ENCODE measurements around the gene MRPS12. TPM values are rescaled to one million over a fixed set of nuclear protein-coding genes. Genes with fewer than 3 reads are reported as not detected.
"Not testable (repeated sequence)": the region's sequence is repeated elsewhere in the genome, so short reads cannot be mapped to it uniquely, and the experiment has no call there.

MRPS12 gene
- total and polyA plus RNA-seq, 10 donors = 23.2 to 47.8 (median 27.7) TPM

- 24 to 46% (median 35%) methylated on average over 8 of the region's 8 CpGs for WGBS, 5 donors
- Histone ChIP-seq H3K9me3 (peaks cover 0 to 14% (median 10%) of the 10 kb centered on the region in 8 donors), H3K27ac (peak overlapping the region in 7 of 8 donors; percentile 81 to 93 (median 88)), H3K4me3 (peak overlapping the region; percentile 51 to 82 (median 72)), H3K36me3 (peaks cover 0 to 37% (median 10%) of the 10 kb centered on the region in 6 donors), H3K4me1 (peaks cover 16 to 73% (median 40%) of the 10 kb centered on the region in 6 donors), H3K27me3 (replicated peaks in 1 of 7) (no peaks in the 10 kb centered on the region)
- intact Hi-C loops (cut with DNase I; ENCODE audit: low total_unique reads) = loop anchor here (10.0 kb wide), 1 partner anchor 297 kb away; no protein-coding TSS in a partner anchor
- TF ChIP-seq POLR2A (IDR thresholded peaks at IDR 0.05) (no peak), POLR2AphosphoS5 (IDR thresholded peaks at IDR 0.05) (no peak), CTCF (IDR thresholded peaks at IDR 0.05 in 8 of 11, conservative IDR thresholded peaks at IDR 0.05 in 3 of 11) (no peak)
- DNase-seq = no peak
These were observed 713 bp downstream of the MRPS12 start for GRCh38 chr19:38931521-38931793.

DNA sequence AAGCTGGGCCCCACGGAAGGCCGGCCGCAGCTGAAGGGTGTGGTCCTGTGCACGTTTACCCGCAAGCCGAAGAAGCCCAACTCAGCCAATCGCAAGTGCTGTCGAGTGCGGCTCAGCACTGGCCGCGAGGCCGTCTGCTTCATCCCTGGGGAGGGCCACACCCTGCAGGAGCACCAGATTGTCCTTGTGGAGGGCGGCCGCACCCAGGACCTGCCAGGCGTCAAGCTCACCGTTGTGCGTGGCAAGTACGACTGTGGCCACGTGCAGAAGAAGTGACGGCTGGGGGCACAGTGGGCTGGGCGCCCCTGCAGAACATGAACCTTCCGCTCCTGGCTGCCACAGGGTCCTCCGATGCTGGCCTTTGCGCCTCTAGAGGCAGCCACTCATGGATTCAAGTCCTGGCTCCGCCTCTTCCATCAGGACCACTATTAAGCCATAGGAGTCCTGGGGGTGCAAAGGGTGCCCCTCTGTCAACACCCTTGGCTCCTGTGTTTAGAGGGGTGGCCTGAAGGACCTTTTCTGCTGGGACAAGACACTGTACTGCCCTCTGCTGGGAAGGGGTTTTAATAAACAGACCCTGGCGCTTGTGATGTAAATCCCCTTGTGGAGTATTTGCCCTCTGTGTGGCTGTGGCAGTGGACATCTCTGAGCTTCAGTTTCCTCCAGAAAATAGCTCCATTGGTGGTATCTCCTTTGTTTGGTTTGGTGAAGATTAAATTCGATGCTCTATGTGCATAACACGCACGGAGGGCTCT lies 1.9 kb downstream of the MRPS12 start:
- Histone ChIP-seq H3K9me3 (peaks cover 0 to 14% (median 10%) of the 10 kb centered on the region in 8 donors), H3K4me3 (no peak overlapping the region), H3K36me3 (peaks cover 0 to 37% (median 10%) of the 10 kb centered on the region in 6 donors), H3K4me1 (peaks cover 16 to 63% (median 40%) of the 10 kb centered on the region in 6 donors), H3K27me3 (replicated peaks in 1 of 7) (no peaks in the 10 kb centered on the region), H3K27ac (peak overlapping the region in 1 of 8 donors; percentile 4)
- no peak for DNase-seq
- WGBS, 5 donors = 86 to 88% (median 87%) methylated on average over 10 to 29 of the region's 29 CpGs
- TF ChIP-seq POLR2A (IDR thresholded peaks at IDR 0.05) (no peak), CTCF (IDR thresholded peaks at IDR 0.05 in 8 of 11, conservative IDR thresholded peaks at IDR 0.05 in 3 of 11) (peak in 6 of 11 experiments; percentile 23 to 52 (median 37))
- intact Hi-C loops (cut with DNase I; ENCODE audit: low total_unique reads) = loop anchor here (10.0 kb wide), 1 partner anchor 298 kb away; no protein-coding TSS in a partner anchor

GRCh38 chr19:38933544-38933943 lies 2.8 kb downstream of the MRPS12 start:
- DNase-seq = no peak
- no peak overlapping the region for H3K4me3 ChIP-seq
- no peaks in the 10 kb centered on the region for H3K27me3 ChIP-seq (replicated peaks in 1 of 7)
- H3K9me3 ChIP-seq = peaks cover 0 to 14% (median 10%) of the 10 kb centered on the region in 8 donors
- 56 to 94% (median 92%) methylated on average over 4 of the region's 4 CpGs for WGBS, 5 donors
- peaks cover 0 to 37% (median 10%) of the 10 kb centered on the region in 6 donors for H3K36me3 ChIP-seq
- no peak overlapping the region for H3K27ac ChIP-seq
- TF ChIP-seq POLR2AphosphoS5 (IDR thresholded peaks at IDR 0.05) = no peak
- TF ChIP-seq POLR2A (IDR thresholded peaks at IDR 0.05) = no peak
- TF ChIP-seq CTCF (IDR thresholded peaks at IDR 0.05 in 8 of 11, conservative IDR thresholded peaks at IDR 0.05 in 3 of 11) = no peak
- peaks cover 16 to 54% (median 35%) of the 10 kb centered on the region in 6 donors for H3K4me1 ChIP-seq
- intact Hi-C loops (cut with DNase I; ENCODE audit: low total_unique reads) = loop anchor here (10.0 kb wide), 1 partner anchor 299 kb away; no protein-coding TSS in a partner anchor

DNA sequence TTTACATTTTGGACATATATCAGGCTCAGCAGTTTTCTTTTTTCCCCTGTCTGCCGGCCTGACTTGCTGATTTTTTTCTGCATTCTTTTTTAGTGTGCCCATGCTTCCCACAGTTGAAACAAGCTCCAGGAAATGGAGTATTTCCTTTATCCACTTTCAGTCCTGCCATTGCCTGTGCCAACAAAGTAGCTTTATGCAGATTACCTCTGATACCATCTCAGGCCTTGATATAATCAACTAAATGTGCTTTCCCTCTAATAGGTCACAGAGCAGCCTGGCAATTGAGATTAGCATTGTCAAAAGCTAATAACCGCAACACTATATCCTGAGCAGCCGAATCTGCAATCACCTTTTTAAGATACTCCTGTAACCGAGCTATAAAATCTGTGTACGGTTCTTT lies 9.2 kb downstream of the MRPS12 start:
- intact Hi-C loops (cut with DNase I; ENCODE audit: low total_unique reads) = loop anchor here (10.0 kb wide), 1 partner anchor 305 kb away; no protein-coding TSS in a partner anchor
- Histone ChIP-seq H3K27ac (peak overlapping the region in 6 of 8 donors; percentile 32 to 72 (median 66)), H3K27me3 (replicated peaks in 1 of 7) (peaks cover 0 to 4% (median 0%) of the 10 kb centered on the region in 7 donors)

GRCh38 chr19:38941466-38941865 lies 10.7 kb downstream of the MRPS12 start:
- H3K4me3 ChIP-seq; H3K9me3 ChIP-seq; H3K27me3 ChIP-seq (replicated peaks in 1 of 7); H3K36me3 ChIP-seq; H3K27ac ChIP-seq; intact Hi-C loops (cut with DNase I; ENCODE audit: low total_unique reads): not testable (repeated sequence)
- DNase-seq = peak; percentile 23
- 56 to 68% (median 63%) methylated on average over 5 of the region's 5 CpGs for WGBS, 5 donors
- peaks cover 0 to 16% (median 2%) of the 10 kb centered on the region in 6 donors for H3K4me1 ChIP-seq

More for the DNA sequence above, 9.2 kb downstream of the MRPS12 start:
- WGBS, 5 donors = 23 to 38% (median 33%) methylated on average over 5 of the region's 5 CpGs
- H3K36me3 ChIP-seq = peaks cover 0 to 7% (median 0%) of the 10 kb centered on the region in 6 donors
- peaks cover 0 to 10% (median 8%) of the 10 kb centered on the region in 8 donors for H3K9me3 ChIP-seq
- H3K4me3 ChIP-seq = no peak overlapping the region
- H3K4me1 ChIP-seq = peaks cover 0 to 8% (median 2%) of the 10 kb centered on the region in 6 donors
- DNase-seq = no peak
- TF ChIP-seq POLR2AphosphoS5 (IDR thresholded peaks at IDR 0.05) = no peak
- no peak for TF ChIP-seq CTCF (IDR thresholded peaks at IDR 0.05 in 8 of 11, conservative IDR thresholded peaks at IDR 0.05 in 3 of 11)
- TF ChIP-seq POLR2A (IDR thresholded peaks at IDR 0.05) = no peak

All from spleen (tissue), 11 donors.